Tibial nerve (tissue), 4 donors: ENCODE data around the gene CEACAM20. TPM values are rescaled to one million over a fixed set of nuclear protein-coding genes. Genes with fewer than 3 reads are reported as not detected.

Experiments used
- DNase-seq, 2 donors: peaks; one replicate each; pipeline ENCODE4 v3.0.0-alpha.2; 2019; ENCODE audit warnings: low spot score in 2 of 2
- H3K27ac ChIP-seq, 4 donors: fragments of 200-600 bp; sonication (generic) in 3 of 4; one replicate each; pipeline ENCODE4 v1.5.1; 2017 to 2019; ENCODE audit warnings: mild to moderate bottlenecking in 1 of 4
- H3K27me3 ChIP-seq, 2 donors: fragments of 200-600 bp; sonication (generic) in 1 of 2; one replicate each; pipeline versions ENCODE4 v1.5.1 to v1.6.0; 2017 to 2019
- H3K36me3 ChIP-seq, 3 donors: fragments of 200-600 bp; sonication (generic); one replicate each; pipeline ENCODE4 v1.5.1; 2018 to 2019
- H3K4me1 ChIP-seq, 4 donors: fragments of 200-600 bp; sonication (generic) in 3 of 4; one replicate each; pipeline ENCODE4 v1.5.1; 2017 to 2019
- H3K4me3 ChIP-seq, 4 donors: fragments of 200-600 bp; sonication (generic) in 3 of 4; one replicate each; pipeline ENCODE4 v1.5.1; 2017 to 2019; ENCODE audit warnings: mild to moderate bottlenecking in 1 of 4, moderate library complexity in 1 of 4
- H3K9me3 ChIP-seq, 4 donors: fragments of 200-600 bp; sonication (generic) in 3 of 4; one replicate each; pipeline ENCODE4 v1.5.1; 2017 to 2019
- EP300 ChIP-seq, 2 donors: sonication (generic); formaldehyde crosslinking; IDR thresholded peaks; one replicate each; pipeline ENCODE4 v1.6.1; 2017; ENCODE audit warnings: antibody characterized with exemption in 2 of 2, mild to moderate bottlenecking in 1 of 2
- POLR2A ChIP-seq, 2 donors: fragments of 450-650 bp; IDR thresholded peaks; one replicate each; pipeline ENCODE4 v1.6.1; 2017; ENCODE audit warnings: antibody characterized with exemption in 2 of 2, mild to moderate bottlenecking in 2 of 2, moderate library complexity in 2 of 2
- WGBS, 2 donors: methylation state at CpG; one replicate each; pipeline ENCODE4 v1.1.5; 2018; 5-methylcytosine and 5-hydroxymethylcytosine counted together
- total RNA-seq, 4 donors: library from RNA; depleted of rRNA; stranded (reverse); fragments of >200 nt; gene quantifications; one replicate each; pipeline ENCODE4 v1.1.0, GENCODE V29; 2016
- TF ChIP-seq, protein P1 (sequence below), 5 experiments: fragments of 200-600 bp in 3 of 5; fragments of 450-650 bp in 2 of 5; sonication (generic) in 3 of 5; IDR thresholded peaks; one replicate each; pipeline ENCODE4 v1.5.1; 2016 to 2019; ENCODE audit warnings: antibody characterized with exemption in 5 of 5, mild to moderate bottlenecking in 3 of 5, moderate library complexity in 2 of 5

The CEACAM20 gene
- total RNA-seq, 4 donors from 2014 or later, result not detected

GRCh38 chr19:44525721-44526430 lies 3.6 kb downstream of the CEACAM20 start:
- TF ChIP-seq POLR2A (IDR thresholded peaks at IDR 0.05) (no peak), EP300 (IDR thresholded peaks at IDR 0.05) (no peak)
- TF ChIP-seq, protein P1, sequence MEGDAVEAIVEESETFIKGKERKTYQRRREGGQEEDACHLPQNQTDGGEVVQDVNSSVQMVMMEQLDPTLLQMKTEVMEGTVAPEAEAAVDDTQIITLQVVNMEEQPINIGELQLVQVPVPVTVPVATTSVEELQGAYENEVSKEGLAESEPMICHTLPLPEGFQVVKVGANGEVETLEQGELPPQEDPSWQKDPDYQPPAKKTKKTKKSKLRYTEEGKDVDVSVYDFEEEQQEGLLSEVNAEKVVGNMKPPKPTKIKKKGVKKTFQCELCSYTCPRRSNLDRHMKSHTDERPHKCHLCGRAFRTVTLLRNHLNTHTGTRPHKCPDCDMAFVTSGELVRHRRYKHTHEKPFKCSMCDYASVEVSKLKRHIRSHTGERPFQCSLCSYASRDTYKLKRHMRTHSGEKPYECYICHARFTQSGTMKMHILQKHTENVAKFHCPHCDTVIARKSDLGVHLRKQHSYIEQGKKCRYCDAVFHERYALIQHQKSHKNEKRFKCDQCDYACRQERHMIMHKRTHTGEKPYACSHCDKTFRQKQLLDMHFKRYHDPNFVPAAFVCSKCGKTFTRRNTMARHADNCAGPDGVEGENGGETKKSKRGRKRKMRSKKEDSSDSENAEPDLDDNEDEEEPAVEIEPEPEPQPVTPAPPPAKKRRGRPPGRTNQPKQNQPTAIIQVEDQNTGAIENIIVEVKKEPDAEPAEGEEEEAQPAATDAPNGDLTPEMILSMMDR (IDR thresholded peaks at IDR 0.05), result no peak
- DNase-seq, result no peak
- Histone ChIP-seq H3K27ac (no peak overlapping the region), H3K36me3 (no peaks in the 10 kb centered on the region), H3K27me3 (no peaks in the 10 kb centered on the region), H3K9me3 (peaks cover 0 to 20% (median 0%) of the 10 kb centered on the region in 4 donors), H3K4me3 (no peak overlapping the region), H3K4me1 (no peaks in the 10 kb centered on the region)
- 36 to 52% methylated on average over 4 of the region's 4 CpGs for WGBS, 2 donors

DNA sequence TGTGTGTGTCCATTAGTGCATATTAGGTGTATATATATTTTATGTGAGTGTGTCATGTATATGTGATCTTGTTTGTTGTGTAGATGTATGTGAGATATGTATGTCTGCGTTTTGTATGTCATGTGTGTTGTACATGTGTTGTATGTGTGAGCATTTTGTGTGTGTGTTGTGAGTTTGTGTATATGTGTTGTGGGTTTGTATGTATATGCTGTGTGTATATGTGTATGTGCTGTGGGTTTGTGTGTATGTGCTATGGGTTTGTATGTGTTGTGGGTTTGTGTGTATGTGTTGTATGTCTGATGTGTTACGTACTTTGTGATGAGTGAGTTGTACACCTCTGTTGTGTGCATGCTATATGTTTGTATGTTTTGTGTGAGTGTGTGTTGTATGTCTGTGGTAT lies 8.1 kb downstream of the CEACAM20 start:
- H3K36me3 ChIP-seq, result no peaks in the 10 kb centered on the region
- DNase-seq, result no peak
- peaks cover 0 to 30% (median 0%) of the 10 kb centered on the region in 4 donors for H3K9me3 ChIP-seq
- no peak overlapping the region for H3K27ac ChIP-seq
- H3K27me3 ChIP-seq, result no peaks in the 10 kb centered on the region
- TF ChIP-seq EP300 (IDR thresholded peaks at IDR 0.05) (no peak), POLR2A (IDR thresholded peaks at IDR 0.05) (no peak)
- TF ChIP-seq, protein P1 (IDR thresholded peaks at IDR 0.05), result no peak
- H3K4me1 ChIP-seq, result no peaks in the 10 kb centered on the region
- WGBS, 2 donors, result 90 to 94% methylated on average over 2 of the region's 2 CpGs
- H3K4me3 ChIP-seq, result no peak overlapping the region

GRCh38 chr19:44517146-44517545 lies 12.3 kb downstream of the CEACAM20 start:
- no peaks in the 10 kb centered on the region for H3K4me1 ChIP-seq
- TF ChIP-seq EP300 (IDR thresholded peaks at IDR 0.05) (no peak), POLR2A (IDR thresholded peaks at IDR 0.05) (no peak)
- TF ChIP-seq, protein P1 (IDR thresholded peaks at IDR 0.05), result no peak
- 63 to 82% methylated on average over 7 of the region's 7 CpGs for WGBS, 2 donors

GRCh38 chr19:44515907-44516306 lies 13.6 kb downstream of the CEACAM20 start:
- 87 to 94% methylated on average over 1 of the region's 1 CpG for WGBS, 2 donors
- DNase-seq, result no peak
- Histone ChIP-seq H3K27me3 (no peaks in the 10 kb centered on the region), H3K9me3 (peaks cover 0 to 18% (median 0%) of the 10 kb centered on the region in 4 donors), H3K4me3 (no peak overlapping the region), H3K4me1 (no peaks in the 10 kb centered on the region), H3K27ac (no peak overlapping the region), H3K36me3 (no peaks in the 10 kb centered on the region)
- TF ChIP-seq, protein P1 (IDR thresholded peaks at IDR 0.05), result no peak
- TF ChIP-seq POLR2A (IDR thresholded peaks at IDR 0.05) (no peak), EP300 (IDR thresholded peaks at IDR 0.05) (no peak)

More at GRCh38 chr19:44517146-44517545, 12.3 kb downstream of the CEACAM20 start:
- Histone ChIP-seq H3K36me3 (no peaks in the 10 kb centered on the region), H3K27me3 (no peaks in the 10 kb centered on the region), H3K4me3 (no peak overlapping the region), H3K9me3 (peaks cover 0 to 24% (median 0%) of the 10 kb centered on the region in 4 donors), H3K27ac (no peak overlapping the region)
- no peak for DNase-seq

- no peaks in the 10 kb centered on the region for H3K27me3 ChIP-seq
- H3K27ac ChIP-seq, result no peak overlapping the region
- TF ChIP-seq POLR2A (IDR thresholded peaks at IDR 0.05), result no peak
- TF ChIP-seq, protein P1 (IDR thresholded peaks at IDR 0.05), result no peak
- TF ChIP-seq EP300 (IDR thresholded peaks at IDR 0.05), result no peak
- 77 to 80% methylated on average over 3 of the region's 3 CpGs for WGBS, 2 donors
- H3K9me3 ChIP-seq, result peaks cover 0 to 9% (median 0%) of the 10 kb centered on the region in 4 donors
- no peaks in the 10 kb centered on the region for H3K36me3 ChIP-seq
- no peak for DNase-seq
- no peaks in the 10 kb centered on the region for H3K4me1 ChIP-seq
- H3K4me3 ChIP-seq, result no peak overlapping the region
These were observed 14.4 kb downstream of the CEACAM20 start for GRCh38 chr19:44515031-44515430.
